ENCODE results near the gene TERT. TPM values are rescaled to one million over a fixed set of nuclear protein-coding genes. Genes with fewer than 3 reads are reported as not detected.
"Not testable (repeated sequence)": the region's sequence is repeated elsewhere in the genome, so short reads cannot be mapped to it uniquely, and the experiment has no call there.

The TERT gene
- total and polyA plus RNA-seq, 2 donors (not counting 1 experiment from before 2014, with no cell fraction given): 0.24 to 0.39 TPM

- H3K9me3 ChIP-seq (ENCODE audit: control extremely low read depth in 1 of 3, control insufficient read depth in 2 of 3, insufficient read depth in 1 of 3, low read length in 2 of 3); ATAC-seq (ENCODE audit: low read depth); H3K27me3 ChIP-seq (replicated peaks in 1 of 4; ENCODE audit: control extremely low read depth in 1 of 4, control insufficient read depth in 3 of 4, insufficient read depth in 4 of 4, low read length in 3 of 4); H3K9me3 Mint-ChIP-seq (ENCODE audit: insufficient read depth); CTCF ChIA-PET; intact Hi-C loops (cut with micrococcal nuclease); H3K4me2 ChIP-seq (replicated peaks; ENCODE audit: low read depth, low read length, poor library complexity, severe bottlenecking); H3K27ac Mint-ChIP-seq; H3K4me3 ChIP-seq (ENCODE audit: control extremely low read depth in 1 of 5, extremely low read depth in 1 of 5, insufficient read depth in 1 of 5, low read depth in 2 of 5, low read length in 4 of 5); H2AFZ ChIP-seq (ENCODE audit: insufficient read depth, low read depth, low read length, poor library complexity, severe bottlenecking); DNase-seq; H3K27me3 Mint-ChIP-seq; POLR2A ChIA-PET; H3K4me3 Mint-ChIP-seq; H3K9ac ChIP-seq (ENCODE audit: low read length); H3K27ac ChIP-seq (ENCODE audit: low read length in 2 of 2): not testable (repeated sequence)
- Histone ChIP-seq H4K20me1 (ENCODE audit: control insufficient read depth, insufficient read depth, low read length, poor library complexity, severe bottlenecking) (peaks cover 43% of the 10 kb centered on the region), H3K4me1 (ENCODE audit: control insufficient read depth in 2 of 2, insufficient read depth in 2 of 2, low read length in 2 of 2) (peaks cover 13 to 38% of the 10 kb centered on the region in 2 donors), H3K79me2 (ENCODE audit: control insufficient read depth, insufficient read depth, low read length) (peaks cover 70% of the 10 kb centered on the region), H3K36me3 (replicated peaks in 1 of 2; ENCODE audit: control extremely low read depth in 1 of 2, control insufficient read depth in 1 of 2, extremely low read depth in 1 of 2, insufficient read depth in 2 of 2, low read length in 1 of 2) (peaks cover 0 to 77% of the 10 kb centered on the region in 2 experiments)
- H3K4me1 Mint-ChIP-seq: peaks cover 28% of the 10 kb centered on the region
- WGBS (ENCODE audit: insufficient coverage): 99% methylated on average over 10 of the region's 34 CpGs
Observed at GRCh38 chr5:1339139-1339817, 44.4 kb upstream of the TERT start.

- Histone ChIP-seq H3K36me3 (replicated peaks in 1 of 2; ENCODE audit: control extremely low read depth in 1 of 2, control insufficient read depth in 1 of 2, extremely low read depth in 1 of 2, insufficient read depth in 2 of 2, low read length in 1 of 2) (peaks cover 0 to 84% of the 10 kb centered on the region in 2 experiments), H3K9me3 (ENCODE audit: control extremely low read depth in 1 of 3, control insufficient read depth in 2 of 3, insufficient read depth in 1 of 3, low read length in 2 of 3) (no peaks in the 10 kb centered on the region), H3K27ac (ENCODE audit: low read length in 2 of 2) (no peak overlapping the region), H3K79me2 (ENCODE audit: control insufficient read depth, insufficient read depth, low read length) (peaks cover 68% of the 10 kb centered on the region), H3K27me3 (replicated peaks in 1 of 4; ENCODE audit: control extremely low read depth in 1 of 4, control insufficient read depth in 3 of 4, insufficient read depth in 4 of 4, low read length in 3 of 4) (no peaks in the 10 kb centered on the region), H2AFZ (ENCODE audit: insufficient read depth, low read depth, low read length, poor library complexity, severe bottlenecking) (no peak overlapping the region), H3K4me3 (ENCODE audit: control extremely low read depth in 1 of 5, extremely low read depth in 1 of 5, insufficient read depth in 1 of 5, low read depth in 2 of 5, low read length in 4 of 5) (no peak overlapping the region), H4K20me1 (ENCODE audit: control insufficient read depth, insufficient read depth, low read length, poor library complexity, severe bottlenecking) (peaks cover 50% of the 10 kb centered on the region), H3K4me1 (ENCODE audit: control insufficient read depth in 2 of 2, insufficient read depth in 2 of 2, low read length in 2 of 2) (peaks cover 6 to 31% of the 10 kb centered on the region in 2 donors), H3K9ac (ENCODE audit: low read length) (no peak overlapping the region), H3K4me2 (replicated peaks; ENCODE audit: low read depth, low read length, poor library complexity, severe bottlenecking) (no peak overlapping the region)
- Mint-ChIP-seq H3K4me3 (no peak overlapping the region), H3K27ac (no peak overlapping the region), H3K4me1 (peaks cover 21% of the 10 kb centered on the region), H3K9me3 (ENCODE audit: insufficient read depth) (no peaks in the 10 kb centered on the region), H3K27me3 (no peaks in the 10 kb centered on the region)
- ATAC-seq (ENCODE audit: low read depth) (no peak), DNase-seq (no peak)
- ChIA-PET CTCF (interaction anchor here (1.5 kb wide), 1 partner anchor 306 kb away, joined by 3 read pairs; no protein-coding TSS in a partner anchor), POLR2A (no interaction called here)
- WGBS (ENCODE audit: insufficient coverage): 92% methylated on average over 18 of the region's 22 CpGs
- no peak for TF ChIP-seq CTCF (IDR thresholded peaks at IDR 0.05)
- intact Hi-C loops (cut with micrococcal nuclease): no loop called here
Observed at GRCh38 chr5:1338506-1339070, 43.7 kb upstream of the TERT start.
